ENCODE data around the gene TXNRD2. TPM values are rescaled to one million over a fixed set of nuclear protein-coding genes. Genes with fewer than 3 reads are reported as not detected.

The TXNRD2 gene
- total RNA-seq, 4 donors from 2014 or later: 19.5 to 34.5 (median 25.6) TPM

DNA sequence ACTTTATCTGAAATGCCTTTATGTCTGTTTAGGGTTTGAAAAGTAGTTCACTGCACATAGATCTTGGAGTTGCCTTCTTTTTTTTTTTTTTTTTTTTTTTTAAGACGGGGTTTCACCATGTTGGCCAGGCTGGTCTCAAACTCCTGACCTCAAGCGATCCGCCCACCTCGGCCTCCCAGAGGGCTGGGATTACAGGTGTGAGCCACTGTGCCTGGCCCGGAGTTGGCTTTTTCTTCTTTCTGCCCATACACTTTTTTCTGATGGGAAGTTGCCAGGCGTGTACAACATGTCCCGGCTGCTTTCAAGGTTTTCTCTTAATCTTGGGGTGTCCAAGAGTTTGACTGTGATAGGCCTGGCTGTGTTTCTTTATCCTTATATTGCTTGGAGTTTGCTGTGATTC, 74.0 kb downstream of the TXNRD2 start:
- no peaks in the 10 kb centered on the region for H3K9me3 ChIP-seq
- H3K4me3 ChIP-seq (replicated peaks in 1 of 3): no peak overlapping the region
- TF ChIP-seq CTCF (IDR thresholded peaks at IDR 0.05): no peak
- TF ChIP-seq POLR2A (IDR thresholded peaks at IDR 0.05): no peak
- no peaks in the 10 kb centered on the region for H3K27me3 ChIP-seq
- intact Hi-C loops (cut with DNase I): no loop called here
- DNase-seq: peak in 1 of 2 donors; percentile 0
- WGBS, 2 donors: 94 to 95% methylated on average over 7 of the region's 7 CpGs
- H3K4me1 ChIP-seq: peaks cover 0 to under 1% of the 10 kb centered on the region in 2 donors
- H3K27ac ChIP-seq: no peak overlapping the region
- no peaks in the 10 kb centered on the region for H3K36me3 ChIP-seq

GRCh38 chr22:19866665-19867009, 75.0 kb downstream of the TXNRD2 start:
- 94 to 95% methylated on average over 3 of the region's 3 CpGs for WGBS, 2 donors
- H3K27ac ChIP-seq: no peak overlapping the region

DNA sequence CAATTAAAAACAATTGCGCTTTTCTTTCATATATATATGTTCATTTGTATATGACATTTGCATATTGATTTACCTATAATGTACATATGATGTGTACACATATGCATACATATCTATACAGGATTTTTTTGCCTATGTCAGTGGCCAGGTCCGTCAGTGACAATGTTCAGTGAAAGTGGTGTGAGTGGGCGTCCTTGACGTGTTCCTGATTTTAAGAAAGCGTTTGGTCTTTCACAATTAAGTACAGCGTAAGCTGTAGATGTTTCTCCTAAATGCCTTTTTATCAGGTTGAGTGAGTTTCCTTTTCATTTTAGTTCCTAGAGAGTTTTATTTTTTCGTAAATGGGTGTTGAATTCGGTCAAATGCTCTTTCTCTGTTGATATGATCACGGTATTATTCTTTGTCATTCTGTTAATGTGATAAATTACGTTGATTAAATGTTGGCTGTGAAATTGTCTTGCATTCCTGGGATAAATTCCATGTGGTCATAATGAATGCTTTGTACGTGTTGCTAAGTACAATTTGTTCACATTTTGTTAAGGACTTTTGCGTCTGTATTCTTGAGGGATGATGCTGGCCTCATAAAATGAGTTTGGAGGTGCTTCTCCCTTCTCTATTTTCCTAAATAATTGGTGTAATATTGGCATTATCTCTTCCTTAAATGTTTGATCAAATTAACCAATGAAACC, 76.3 kb downstream of the TXNRD2 start:
- no peaks in the 10 kb centered on the region for H3K4me1 ChIP-seq
- no peak overlapping the region for H3K27ac ChIP-seq
- DNase-seq: no peak
- H3K27me3 ChIP-seq: no peaks in the 10 kb centered on the region
- TF ChIP-seq CTCF (IDR thresholded peaks at IDR 0.05): no peak
- TF ChIP-seq POLR2A (IDR thresholded peaks at IDR 0.05): no peak
- WGBS, 2 donors: 88 to 90% methylated on average over 12 of the region's 12 CpGs
- H3K9me3 ChIP-seq: no peaks in the 10 kb centered on the region
- intact Hi-C loops (cut with DNase I): no loop called here
- no peaks in the 10 kb centered on the region for H3K36me3 ChIP-seq
- no peak overlapping the region for H3K4me3 ChIP-seq (replicated peaks in 1 of 3)

More at GRCh38 chr22:19866665-19867009, 75.0 kb downstream of the TXNRD2 start:
- Histone ChIP-seq H3K4me1 (no peaks in the 10 kb centered on the region), H3K9me3 (no peaks in the 10 kb centered on the region), H3K4me3 (replicated peaks in 1 of 3) (no peak overlapping the region), H3K36me3 (no peaks in the 10 kb centered on the region), H3K27me3 (no peaks in the 10 kb centered on the region)
- DNase-seq: no peak
- intact Hi-C loops (cut with DNase I): no loop called here
- TF ChIP-seq CTCF (IDR thresholded peaks at IDR 0.05) (no peak), POLR2A (IDR thresholded peaks at IDR 0.05) (no peak)

- no peak for DNase-seq
- intact Hi-C loops (cut with DNase I): no loop called here
- Histone ChIP-seq H3K27me3 (no peaks in the 10 kb centered on the region), H3K9me3 (no peaks in the 10 kb centered on the region), H3K4me3 (replicated peaks in 1 of 3) (no peak overlapping the region), H3K4me1 (no peaks in the 10 kb centered on the region), H3K36me3 (no peaks in the 10 kb centered on the region), H3K27ac (no peak overlapping the region)
- 93 to 95% methylated on average over 5 of the region's 5 CpGs for WGBS, 2 donors
- no peak for TF ChIP-seq POLR2A (IDR thresholded peaks at IDR 0.05)
- no peak for TF ChIP-seq CTCF (IDR thresholded peaks at IDR 0.05)
Measured at GRCh38 chr22:19864538-19865106, 77.0 kb downstream of the TXNRD2 start.

DNA sequence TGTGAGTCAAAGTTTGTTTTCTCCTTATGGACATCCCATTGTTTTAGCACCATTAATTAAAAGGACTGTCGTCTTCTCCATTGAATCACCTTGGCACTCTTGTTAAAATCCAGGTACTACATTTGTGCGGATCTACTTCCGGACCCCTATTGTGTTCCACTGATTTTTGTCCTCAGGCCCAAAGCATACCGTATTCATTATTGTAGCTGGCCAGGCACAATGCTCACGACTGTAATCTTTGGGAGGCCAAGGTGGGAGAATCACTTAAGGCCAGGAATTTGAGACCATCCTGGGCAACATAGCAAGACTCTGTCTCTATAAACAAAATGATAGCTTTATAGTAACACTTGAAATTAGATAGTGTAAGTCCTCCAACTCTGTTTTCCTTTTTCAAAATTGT, 78.0 kb downstream of the TXNRD2 start:
- 86 to 95% methylated on average over 5 of the region's 5 CpGs for WGBS, 2 donors
- no peaks in the 10 kb centered on the region for H3K27me3 ChIP-seq
- DNase-seq: no peak
- intact Hi-C loops (cut with DNase I): no loop called here
- H3K4me1 ChIP-seq: no peaks in the 10 kb centered on the region
- no peak overlapping the region for H3K4me3 ChIP-seq (replicated peaks in 1 of 3)
- no peaks in the 10 kb centered on the region for H3K9me3 ChIP-seq
- no peak overlapping the region for H3K27ac ChIP-seq
- H3K36me3 ChIP-seq: no peaks in the 10 kb centered on the region
- no peak for TF ChIP-seq POLR2A (IDR thresholded peaks at IDR 0.05)
- TF ChIP-seq CTCF (IDR thresholded peaks at IDR 0.05): no peak

All from thyroid gland (tissue), 4 donors.